HG03439 (cell line): Measurements from ENCODE around the gene RAD51AP1.
"Not testable (repeated sequence)": the region's sequence is repeated elsewhere in the genome, so short reads cannot be mapped to it uniquely, and the experiment has no call there.

ENCODE experiments used
- ATAC-seq: cut with Tn5 transposase; IDR thresholded peaks from one replicate; pipeline ENCODE4 v1.9.1; 2021; ENCODE audit warnings: mild to moderate bottlenecking, moderate library complexity; ENCODE audit not compliant: unreplicated experiment

Gene RAD51AP1, protein sequence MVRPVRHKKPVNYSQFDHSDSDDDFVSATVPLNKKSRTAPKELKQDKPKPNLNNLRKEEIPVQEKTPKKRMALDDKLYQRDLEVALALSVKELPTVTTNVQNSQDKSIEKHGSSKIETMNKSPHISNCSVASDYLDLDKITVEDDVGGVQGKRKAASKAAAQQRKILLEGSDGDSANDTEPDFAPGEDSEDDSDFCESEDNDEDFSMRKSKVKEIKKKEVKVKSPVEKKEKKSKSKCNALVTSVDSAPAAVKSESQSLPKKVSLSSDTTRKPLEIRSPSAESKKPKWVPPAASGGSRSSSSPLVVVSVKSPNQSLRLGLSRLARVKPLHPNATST

DNA sequence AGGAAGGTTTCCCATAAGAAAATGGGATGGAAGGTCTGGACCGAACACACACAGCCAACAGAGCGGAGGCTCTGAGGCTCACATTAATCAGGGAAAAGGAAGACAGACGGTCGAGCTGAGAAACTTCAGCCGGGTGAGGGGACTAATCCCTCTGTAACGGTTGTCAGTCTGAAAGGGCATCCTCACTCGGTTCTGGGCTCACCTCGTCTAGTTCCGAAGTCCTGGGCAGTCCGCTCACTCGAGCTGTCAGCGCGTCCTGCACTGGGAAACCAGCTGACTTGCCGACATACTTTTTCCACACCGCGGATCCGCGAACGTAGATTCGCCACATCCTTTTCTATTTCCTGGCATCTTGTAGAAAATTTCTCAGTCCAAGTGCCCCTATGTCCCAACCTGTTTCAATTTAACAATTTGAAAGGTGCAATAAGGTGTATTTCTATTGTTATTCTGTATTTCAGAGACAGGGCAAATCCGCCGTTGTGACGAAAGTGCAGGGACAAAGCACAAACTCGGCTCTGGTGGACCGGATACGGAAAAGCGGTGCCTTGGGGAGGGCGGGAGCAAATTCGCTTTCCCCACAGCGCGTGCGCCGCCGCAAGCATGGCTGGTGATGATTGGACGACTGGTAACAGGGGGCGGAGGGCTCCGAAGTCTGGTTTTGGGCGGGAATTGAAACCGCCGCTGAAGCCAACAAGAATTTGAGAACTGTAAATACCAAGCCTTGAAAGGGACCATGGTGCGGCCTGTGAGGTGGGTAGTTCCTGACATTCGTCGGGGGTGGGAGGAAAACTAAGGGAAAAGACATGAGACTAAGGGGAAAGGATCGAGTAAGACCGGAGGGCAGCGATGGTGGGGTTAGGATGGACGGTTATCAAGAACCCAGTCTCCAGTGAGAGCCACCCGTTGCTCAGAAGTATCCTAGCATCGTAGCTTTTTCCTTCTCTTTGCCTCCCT lies at the start of gene RAD51AP1:
RAD51AP1 (plus strand) TSS at position 684 of the 954 bp plus-strand sequence; CDS start at position 734, 50 bp downstream.
- ATAC-seq: peak; percentile 81

DNA sequence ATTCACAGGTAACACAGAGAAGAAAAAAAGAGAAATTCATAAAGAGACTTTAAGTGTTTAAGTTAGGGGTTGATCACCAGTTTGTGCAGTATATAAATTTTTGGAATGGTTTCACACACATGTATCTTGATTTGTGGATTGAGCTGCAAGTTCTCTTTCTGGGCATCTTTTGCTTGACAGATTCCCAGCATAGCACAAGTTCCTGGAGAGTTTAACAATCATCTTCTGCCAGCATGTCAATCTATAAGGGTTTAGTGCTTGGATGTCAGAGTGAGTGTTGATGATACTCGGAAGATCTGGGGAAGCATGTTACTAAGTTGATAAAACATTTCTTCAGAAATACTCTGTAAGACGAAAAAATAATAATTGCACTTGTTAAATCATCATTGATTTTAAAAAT lies 49.1 kb upstream of the RAD51AP1 start:
- no peak for ATAC-seq

DNA sequence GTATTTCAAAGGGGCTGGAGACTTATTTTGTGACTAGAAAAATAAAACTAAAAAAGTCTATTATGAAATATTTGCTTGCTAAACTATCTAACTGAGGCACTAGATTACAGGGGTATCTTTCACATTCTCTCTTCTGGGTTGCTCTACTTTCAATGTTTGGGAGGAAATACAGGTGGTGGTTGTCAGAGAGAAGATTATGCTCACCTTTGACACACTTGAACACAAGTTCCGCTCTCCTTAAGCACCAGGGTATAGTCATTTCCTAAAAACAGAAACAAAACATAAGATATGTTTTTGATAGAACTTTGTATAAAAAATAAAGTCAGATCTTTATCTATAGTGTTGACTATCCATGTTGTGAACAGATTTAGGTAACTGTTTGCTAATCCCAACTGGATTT lies 47.7 kb upstream of the RAD51AP1 start:
- ATAC-seq: no peak

DNA sequence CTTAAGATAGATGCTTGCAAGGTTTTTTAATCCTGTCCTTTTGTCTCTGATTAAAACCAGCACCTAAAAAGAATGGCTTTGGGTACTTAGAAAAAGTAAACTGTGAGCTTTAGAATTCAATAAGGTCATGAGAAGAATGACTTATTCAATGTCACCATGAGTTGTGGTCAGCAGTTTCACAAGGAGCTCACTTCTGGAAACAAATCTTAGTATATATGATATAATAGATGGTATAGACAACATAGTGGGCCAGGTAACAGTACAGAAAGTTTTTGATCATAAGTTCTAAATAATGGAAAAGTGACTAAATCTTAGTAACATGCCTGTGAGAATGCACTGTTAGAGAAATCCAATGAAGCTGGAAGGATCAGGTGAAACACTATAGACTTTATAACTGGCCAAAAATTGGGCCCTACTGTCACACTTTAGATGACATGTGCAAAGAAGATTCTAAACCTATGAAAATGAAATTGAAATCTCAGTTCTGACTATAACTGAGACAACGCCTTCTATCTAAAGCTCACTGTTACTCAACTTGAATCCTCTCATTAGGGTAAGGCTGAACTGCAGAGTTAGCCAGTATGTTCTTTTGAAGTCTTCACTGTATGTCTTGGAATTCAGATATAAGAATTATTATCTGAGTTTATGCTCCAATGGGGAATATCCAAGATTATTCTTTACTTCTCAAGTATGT lies 42.4 kb upstream of the RAD51AP1 start:
- ATAC-seq: peak; percentile 86

DNA sequence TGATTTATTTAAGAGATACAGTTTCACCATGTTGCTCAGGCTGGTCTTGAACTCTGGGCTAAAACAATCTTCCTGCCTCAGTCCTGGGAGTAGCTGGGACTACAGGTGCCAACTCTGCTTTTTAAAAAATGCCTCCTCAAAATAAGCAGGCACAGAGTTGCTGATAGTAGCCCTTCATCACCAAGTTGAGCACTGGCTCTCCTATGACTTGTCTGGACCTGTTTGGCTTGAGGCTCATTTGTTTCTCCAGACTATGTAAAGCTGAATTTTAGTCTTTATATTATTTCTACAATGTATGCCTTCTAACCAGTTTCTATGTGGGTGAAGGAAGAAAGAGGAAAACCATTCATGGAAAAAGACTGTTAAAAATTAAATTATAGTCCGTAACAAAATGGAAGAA lies 39.5 kb upstream of the RAD51AP1 start:
- ATAC-seq: no peak

DNA sequence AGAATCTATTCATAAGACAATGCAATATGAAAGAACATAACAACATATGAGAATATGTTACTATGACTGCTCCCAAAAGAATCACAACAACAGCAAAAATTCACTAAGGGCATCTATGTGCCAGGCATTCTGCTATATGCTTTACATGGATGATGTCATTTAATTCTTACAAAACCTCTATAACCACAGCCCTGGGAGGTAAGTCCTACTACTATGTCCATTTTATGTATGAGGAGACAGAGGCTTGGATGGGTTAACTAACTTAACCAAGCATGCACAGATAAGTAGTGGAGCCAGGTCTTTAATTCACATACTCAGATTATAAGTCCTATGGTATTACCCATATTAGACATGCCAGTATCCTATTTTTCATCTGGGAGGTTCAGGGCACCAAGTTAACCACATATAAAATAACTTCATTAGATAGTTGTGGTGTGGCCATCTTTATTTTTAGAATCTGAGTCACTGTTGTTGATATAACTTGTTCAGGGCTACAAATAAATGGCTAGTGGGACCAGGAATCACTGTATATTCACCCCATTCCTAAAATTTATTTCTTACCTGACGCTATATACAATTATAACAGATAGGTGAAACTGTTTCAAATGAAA lies 33.2 kb upstream of the RAD51AP1 start:
- no peak for ATAC-seq

DNA sequence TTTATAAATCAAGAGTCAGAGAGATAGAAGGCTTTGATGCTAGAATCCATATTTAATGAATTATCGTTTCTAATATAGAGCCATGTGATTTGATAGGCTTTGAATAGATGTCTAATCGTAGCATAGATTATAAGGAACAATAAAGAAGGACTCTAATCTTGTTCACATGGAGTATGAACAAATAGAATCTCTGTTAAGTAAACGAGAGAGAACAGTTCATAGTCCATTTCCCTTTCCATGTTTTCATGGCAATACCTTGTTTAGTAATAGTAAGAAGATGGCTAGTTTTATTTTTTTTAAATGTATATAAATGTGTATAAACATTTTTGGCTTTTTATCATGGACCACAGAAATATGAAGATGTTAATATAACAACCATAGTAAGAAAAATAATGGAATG lies 32.3 kb upstream of the RAD51AP1 start:
- no peak for ATAC-seq

DNA sequence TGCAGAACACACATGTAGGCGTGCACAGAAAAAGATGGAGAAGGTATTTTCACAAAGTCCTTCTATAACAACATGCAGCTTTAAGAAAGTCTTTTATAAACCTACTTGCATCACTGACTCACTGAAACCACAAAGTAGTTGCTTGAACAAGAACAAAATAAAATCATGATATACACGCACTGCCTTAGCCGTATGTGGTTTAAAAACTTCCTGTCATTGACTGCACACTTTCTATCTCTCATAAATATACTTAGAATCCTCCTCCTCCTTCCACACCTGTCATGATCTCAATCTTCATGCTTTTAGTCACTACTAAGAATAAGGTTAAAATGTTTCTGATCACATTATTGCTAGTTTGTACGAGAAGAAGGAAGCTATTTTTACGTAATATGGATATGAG lies 31.8 kb upstream of the RAD51AP1 start:
- peak; percentile 92 for ATAC-seq

DNA sequence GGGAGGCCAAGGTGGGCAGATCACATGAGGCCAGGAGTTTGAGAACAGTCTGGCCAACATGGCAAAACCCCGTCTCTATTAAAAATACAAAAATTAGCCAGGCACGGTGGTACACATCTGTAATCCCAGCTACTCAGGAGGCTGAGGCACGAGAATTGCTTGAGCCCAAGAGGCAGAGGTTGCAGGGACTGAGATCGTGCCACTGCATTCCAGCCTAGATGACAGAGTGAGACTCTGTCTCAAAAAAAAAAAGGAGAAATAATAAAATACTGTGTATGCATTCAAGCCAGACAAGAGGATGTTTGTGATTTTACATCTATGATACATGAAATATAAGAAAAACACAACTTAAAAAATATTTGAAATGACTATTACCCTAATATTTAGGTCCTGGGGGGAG lies 30.2 kb upstream of the RAD51AP1 start:
- not testable (repeated sequence) for ATAC-seq

DNA sequence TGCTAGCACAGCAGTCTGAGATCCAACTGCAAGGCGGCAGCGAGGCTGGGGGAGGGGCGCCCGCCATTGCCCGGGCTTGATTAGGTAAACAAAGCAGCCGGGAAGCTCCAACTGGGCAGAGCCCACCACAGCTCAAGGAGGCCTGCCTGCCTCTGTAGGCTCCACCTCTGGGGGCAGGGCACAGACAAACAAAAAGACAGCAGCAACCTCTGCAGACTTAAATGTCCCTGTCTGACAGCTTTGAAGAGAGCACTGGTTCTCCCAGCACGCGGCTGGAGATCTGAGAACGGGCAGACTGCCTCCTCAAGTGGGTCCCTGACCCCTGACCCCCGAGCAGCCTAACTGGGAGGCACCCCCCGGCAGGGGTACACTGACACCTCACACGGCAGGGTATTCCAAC lies 29.4 kb upstream of the RAD51AP1 start:
- not testable (repeated sequence) for ATAC-seq

DNA sequence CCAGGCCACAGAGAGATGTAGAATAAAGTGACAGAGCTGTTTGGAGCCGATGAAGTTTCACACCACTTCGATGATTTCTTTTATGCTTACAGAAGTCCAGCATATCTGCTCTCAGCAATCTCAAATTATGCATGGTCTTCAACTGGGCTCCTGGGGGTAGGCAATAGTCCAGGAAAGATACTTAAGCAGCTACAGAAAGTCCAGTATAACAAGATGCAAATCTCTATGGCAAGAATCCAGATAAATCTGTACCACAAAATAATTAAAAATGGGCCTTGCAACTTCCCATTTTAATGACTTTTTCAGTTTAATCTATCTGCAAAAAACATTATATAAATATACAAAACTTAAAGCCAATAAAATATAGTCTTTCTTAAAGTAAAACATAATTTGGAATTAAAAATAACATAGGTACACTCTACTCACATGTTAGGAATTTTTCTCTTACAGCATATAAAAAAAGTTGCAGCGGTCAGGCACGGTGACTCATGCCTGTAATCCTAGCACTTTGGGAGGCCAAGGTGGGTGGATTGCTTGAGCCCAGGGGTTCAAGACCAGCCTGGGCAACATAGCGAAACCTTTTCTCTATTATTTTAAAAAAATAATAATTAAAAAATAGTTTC lies 20.5 kb upstream of the RAD51AP1 start:
- ATAC-seq: no peak

DNA sequence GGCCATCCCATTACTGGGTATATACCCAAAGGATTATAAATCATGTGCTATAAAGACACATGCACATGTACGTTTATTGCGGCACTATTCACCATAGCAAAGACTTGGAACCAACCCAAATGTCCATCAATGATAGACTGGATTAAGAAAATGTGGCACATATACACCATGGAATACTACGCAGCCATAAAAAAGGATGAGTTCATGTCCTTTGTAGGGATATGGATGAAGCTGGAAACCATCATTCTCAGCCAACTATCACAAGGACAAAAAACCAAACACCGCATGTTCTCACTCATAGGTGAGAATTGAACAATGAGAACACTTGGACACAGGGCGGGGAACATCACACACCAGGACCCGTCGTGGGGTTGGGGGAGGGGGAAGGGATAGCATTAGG lies 15.2 kb upstream of the RAD51AP1 start:
- not testable (repeated sequence) for ATAC-seq

DNA sequence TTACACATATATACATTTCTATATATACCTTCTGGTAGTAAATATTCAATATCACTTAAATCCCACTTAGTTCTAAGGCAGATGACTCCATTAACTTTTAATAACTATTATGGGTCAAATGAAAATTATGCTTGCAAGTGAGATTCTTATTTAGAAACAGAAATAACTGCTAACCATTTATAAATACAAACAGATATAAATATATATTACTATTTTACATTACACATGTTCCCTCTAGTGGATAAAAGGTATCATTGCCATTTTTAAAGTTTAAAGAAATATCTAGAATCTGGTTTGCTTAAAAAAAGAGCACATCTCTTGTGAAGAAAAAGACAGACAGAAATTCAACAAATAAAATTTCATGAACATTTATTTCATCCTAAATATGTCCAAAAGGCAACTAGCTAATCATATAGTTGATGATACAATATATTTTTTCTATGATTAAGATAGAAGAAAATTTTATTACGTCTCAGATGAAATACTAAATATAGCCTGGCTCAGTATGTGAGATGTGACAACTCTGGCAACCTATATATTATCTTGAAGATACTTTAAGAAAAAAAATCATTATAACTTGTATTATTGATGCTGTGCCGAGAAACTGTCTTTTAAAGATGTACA lies 11.7 kb upstream of the RAD51AP1 start:
- no peak for ATAC-seq

DNA sequence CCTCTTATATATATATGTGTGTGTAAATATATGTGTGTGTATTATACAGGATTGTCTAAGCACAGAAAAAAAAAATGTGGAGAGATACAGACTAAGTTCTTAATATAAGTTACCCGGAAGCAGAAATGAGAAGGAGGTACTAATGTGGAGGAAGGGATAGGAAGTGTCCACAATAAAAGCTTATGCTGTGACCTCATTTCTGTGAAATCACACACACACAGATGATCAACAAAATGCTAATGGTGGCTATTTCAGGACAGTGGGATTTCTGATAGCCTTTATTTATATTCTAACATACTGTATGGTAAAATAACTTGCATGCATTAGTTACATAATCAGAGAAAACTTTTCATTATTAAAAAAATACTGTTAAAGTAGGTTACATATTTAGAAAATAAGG lies 8.5 kb upstream of the RAD51AP1 start:
- ATAC-seq: no peak

DNA sequence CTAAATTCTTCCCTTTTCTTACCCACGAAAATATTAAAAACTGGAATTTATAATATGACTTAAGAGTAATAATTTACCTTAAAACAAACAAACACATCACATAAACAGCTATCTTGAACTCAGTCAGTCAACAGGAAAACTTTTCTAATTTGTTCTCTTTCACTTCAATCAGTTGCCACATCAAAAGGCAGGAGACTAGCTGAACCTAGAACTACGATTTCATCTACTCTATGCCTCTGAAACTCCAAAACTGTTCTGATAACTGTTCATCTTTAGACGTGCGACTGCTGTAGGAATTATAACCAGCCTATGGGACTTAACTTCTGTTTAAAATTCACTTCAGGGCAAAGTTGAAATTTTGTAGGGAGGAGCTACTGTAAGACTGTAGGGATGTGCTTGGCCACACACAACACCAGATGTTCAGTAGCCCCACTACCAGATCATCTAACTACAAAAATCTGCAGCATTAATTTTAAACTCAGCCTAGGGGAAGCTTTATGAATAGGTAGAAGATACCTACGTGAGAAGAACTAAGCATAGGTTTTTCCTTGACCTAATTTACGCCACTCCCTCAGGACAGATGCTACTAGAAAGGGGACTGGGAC lies 7.6 kb upstream of the RAD51AP1 start:
- no peak for ATAC-seq

DNA sequence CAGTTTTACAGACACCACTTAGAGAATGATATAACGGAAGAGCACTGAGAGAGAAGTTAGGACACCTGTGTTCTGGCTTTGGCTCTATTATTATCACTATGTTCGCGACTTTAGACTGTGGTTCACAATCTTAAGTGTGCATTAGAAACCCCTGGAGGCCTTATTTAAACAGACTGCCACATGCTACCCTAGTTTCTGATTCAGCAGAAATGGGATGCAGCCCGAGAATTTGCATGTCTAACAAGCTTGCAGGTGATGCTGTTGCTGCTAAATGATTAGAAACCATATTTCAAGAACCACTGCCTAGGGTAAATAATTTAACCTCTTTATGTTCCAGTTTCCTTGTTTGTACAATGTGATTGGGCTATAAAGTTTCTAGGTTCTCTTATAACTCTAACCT lies 3.6 kb upstream of the RAD51AP1 start:
- ATAC-seq: peak; percentile 28

DNA sequence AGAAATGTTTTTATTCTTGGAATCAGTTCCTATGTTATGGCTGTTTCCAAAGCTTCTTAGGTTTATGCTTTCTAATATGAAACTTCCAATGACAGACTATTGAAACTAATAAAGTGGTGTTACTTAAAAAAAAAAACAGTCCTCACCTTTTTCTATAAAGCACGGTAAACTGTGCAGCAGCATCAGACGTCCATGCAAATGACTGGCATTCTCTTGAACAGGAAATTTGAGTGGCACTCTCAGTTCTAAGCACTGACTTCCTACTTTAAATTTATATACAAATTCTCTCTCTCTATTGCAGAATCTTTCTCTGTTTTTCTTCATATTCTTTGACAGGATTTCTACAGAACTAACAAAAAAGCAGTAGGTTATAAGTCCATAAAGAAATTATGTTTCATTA lies 2.8 kb upstream of the RAD51AP1 start:
- ATAC-seq: no peak

DNA sequence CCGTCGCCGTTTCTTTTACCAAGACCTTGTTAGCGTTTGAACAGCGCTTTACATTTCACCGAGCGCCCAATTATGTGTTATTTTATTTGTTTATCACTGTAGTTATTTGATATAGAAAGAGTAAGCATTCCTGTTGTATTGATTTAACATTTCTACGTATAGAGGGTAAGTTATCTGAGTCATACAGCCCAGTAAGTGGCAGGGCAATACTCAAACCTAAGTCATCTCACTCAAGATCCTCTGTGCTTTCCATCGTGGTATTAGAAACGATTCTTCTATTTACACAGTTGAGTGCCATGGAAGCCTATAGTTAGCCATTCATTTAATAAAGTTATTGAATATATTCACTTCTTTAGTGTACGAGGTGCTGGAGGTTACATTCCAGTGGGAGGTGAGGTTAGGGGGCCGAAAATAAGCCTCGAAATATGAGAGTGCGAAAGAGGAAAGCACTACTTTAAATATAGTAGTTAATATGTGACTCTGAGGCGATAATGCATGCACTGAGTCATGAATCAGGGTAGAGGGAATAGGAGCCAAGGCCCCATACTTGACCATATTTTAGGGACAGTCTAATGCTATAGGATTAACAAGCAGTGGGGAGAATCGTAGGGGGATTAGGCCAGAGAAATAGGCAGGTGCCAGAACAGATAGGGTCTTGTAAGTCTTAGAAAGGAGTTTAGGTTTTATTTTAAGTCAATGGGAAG lies 629 bp downstream of the RAD51AP1 start:
- no peak for ATAC-seq

DNA sequence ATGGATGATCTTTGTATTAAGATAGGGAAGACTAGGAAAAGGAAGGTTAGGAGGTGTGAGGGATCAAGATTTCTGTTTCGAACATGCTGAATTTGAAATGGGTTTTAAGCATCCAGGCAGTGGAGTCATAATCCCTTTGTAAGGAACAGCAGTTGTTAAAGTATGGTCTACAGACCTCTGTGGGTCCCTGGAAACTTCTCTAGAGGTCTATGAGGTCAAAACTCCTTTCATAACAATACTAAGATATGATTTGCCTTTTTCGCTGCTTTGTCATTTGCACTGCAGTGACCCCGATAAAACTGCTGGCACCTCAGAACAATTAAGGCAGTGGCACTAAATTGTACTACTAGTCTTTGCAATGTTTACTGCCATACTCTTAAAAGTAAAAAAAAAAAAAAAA lies 1.5 kb downstream of the RAD51AP1 start:
- ATAC-seq: no peak
